ENCODE results near the gene OR2J2.
"Not testable (repeated sequence)": the region's sequence is repeated elsewhere in the genome, so short reads cannot be mapped to it uniquely, and the experiment has no call there.

OR2J2 gene

DNA sequence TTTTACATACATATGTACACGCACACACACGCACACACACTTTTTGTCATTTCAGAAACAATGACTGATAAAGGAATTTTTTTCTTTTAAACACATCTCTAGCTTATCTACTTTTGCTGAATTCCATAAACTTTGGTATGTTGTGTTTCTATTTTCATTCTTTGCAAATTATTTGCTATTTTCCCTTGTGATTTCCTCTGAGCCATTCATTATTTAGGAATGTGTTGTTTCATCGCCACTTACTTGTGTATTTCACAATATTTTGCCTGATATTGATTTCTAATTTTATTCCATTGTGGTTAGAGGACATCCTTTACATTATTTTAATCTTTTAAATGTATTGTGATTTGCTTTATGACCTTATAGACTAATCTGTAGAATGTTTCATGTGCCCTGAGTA lies 23.6 kb upstream of the OR2J2 start:
- H3K9ac ChIP-seq (ENCODE audit: low read length), result no peak overlapping the region
- no peaks in the 10 kb centered on the region for H3K79me2 ChIP-seq (ENCODE audit: low read length)
- no peaks in the 10 kb centered on the region for H3K27me3 ChIP-seq (ENCODE audit: low read depth, low read length)
- no peak overlapping the region for H3K4me2 ChIP-seq (ENCODE audit: low read length)
- no peak overlapping the region for H3K4me3 ChIP-seq (ENCODE audit: low read length)
- no peak for TF ChIP-seq CTCF (IDR thresholded peaks at IDR 0.05; ENCODE audit: low read depth, low read length)
- no peaks in the 10 kb centered on the region for H3K4me1 ChIP-seq (ENCODE audit: low read length)
- no peak overlapping the region for H3K27ac ChIP-seq (ENCODE audit: low read length)
- no peaks in the 10 kb centered on the region for H3K36me3 ChIP-seq (replicated peaks; ENCODE audit: low read depth, low read length)
- H3K9me3 ChIP-seq (ENCODE audit: insufficient read depth, low read length), result peaks cover 3% of the 10 kb centered on the region; the same call in 1 of the 2 replicates
- H2AFZ ChIP-seq (ENCODE audit: low read depth, low read length), result no peak overlapping the region
- H4K20me1 ChIP-seq (ENCODE audit: insufficient read depth, low read length), result no peaks in the 10 kb centered on the region

GRCh38 chr6:29149444-29149843 lies 21.3 kb upstream of the OR2J2 start:
- H3K79me2 ChIP-seq (ENCODE audit: low read length); H3K9ac ChIP-seq (ENCODE audit: low read length); H4K20me1 ChIP-seq (ENCODE audit: insufficient read depth, low read length); H3K4me1 ChIP-seq (ENCODE audit: low read length); H3K36me3 ChIP-seq (replicated peaks; ENCODE audit: low read depth, low read length); H3K9me3 ChIP-seq (ENCODE audit: insufficient read depth, low read length); H3K4me2 ChIP-seq (ENCODE audit: low read length); H3K4me3 ChIP-seq (ENCODE audit: low read length); H3K27me3 ChIP-seq (ENCODE audit: low read depth, low read length); H3K27ac ChIP-seq (ENCODE audit: low read length); H2AFZ ChIP-seq (ENCODE audit: low read depth, low read length): not testable (repeated sequence)

DNA sequence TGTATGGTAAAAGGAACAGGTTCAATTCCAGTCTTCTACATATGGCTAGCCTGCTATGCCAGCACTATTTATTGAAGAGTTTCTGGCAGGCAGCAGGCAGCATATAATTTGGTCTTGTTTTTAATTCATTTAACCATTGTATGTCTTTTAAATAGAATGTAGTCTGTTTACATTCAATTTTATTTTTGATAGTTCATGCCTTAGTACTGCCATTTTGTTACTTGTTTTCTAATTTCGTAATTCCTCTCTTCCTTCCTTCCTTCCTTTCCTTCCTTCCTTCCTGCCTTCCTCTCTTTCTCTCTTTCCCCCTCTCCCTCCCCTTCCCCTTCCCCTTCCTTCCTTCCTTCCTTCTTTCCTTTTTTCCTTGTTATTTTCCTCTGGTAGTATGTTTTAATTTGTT lies 17.6 kb upstream of the OR2J2 start:
- TF ChIP-seq CTCF (IDR thresholded peaks at IDR 0.05; ENCODE audit: low read depth, low read length) (no peak), EZH2phosphoT487 (IDR thresholded peaks at IDR 0.05; ENCODE audit: low read depth) (no peak)
- H3K4me1 ChIP-seq (ENCODE audit: low read length), result no peaks in the 10 kb centered on the region

DNA sequence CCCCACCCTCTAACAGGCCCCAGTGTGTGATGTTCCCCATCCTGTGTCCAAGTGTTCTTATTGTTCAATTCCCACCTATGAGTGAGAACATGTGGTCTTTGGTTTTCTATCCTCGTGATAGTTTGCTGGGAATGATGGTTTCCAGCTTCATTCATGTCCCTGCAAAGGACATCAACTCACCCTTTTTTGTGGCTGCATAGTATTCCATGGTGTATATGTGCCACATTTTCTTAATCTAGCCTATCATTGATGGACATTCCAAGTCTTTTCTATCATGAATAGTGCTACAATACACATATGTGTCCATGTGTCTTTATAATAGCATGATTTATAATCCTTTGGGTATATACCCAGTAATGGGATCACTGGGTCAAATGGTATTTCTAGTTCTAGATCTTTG lies 15.5 kb upstream of the OR2J2 start:
- not testable (repeated sequence) for H3K27me3 ChIP-seq (ENCODE audit: low read depth, low read length); H2AFZ ChIP-seq (ENCODE audit: low read depth, low read length); H3K36me3 ChIP-seq (replicated peaks; ENCODE audit: low read depth, low read length)

More for the DNA sequence above, 17.6 kb upstream of the OR2J2 start:
- H4K20me1 ChIP-seq (ENCODE audit: insufficient read depth, low read length), result no peaks in the 10 kb centered on the region
- H3K9me3 ChIP-seq (ENCODE audit: insufficient read depth, low read length), result no peaks in the 10 kb centered on the region
- no peak overlapping the region for H2AFZ ChIP-seq (ENCODE audit: low read depth, low read length)
- H3K4me2 ChIP-seq (ENCODE audit: low read length), result no peak overlapping the region
- no peak overlapping the region for H3K27ac ChIP-seq (ENCODE audit: low read length)
- no peaks in the 10 kb centered on the region for H3K79me2 ChIP-seq (ENCODE audit: low read length)
- no peaks in the 10 kb centered on the region for H3K36me3 ChIP-seq (replicated peaks; ENCODE audit: low read depth, low read length)
- H3K27me3 ChIP-seq (ENCODE audit: low read depth, low read length), result no peaks in the 10 kb centered on the region
- no peak overlapping the region for H3K9ac ChIP-seq (ENCODE audit: low read length)
- no peak overlapping the region for H3K4me3 ChIP-seq (ENCODE audit: low read length)

GRCh38 chr6:29159922-29160321 lies 10.8 kb upstream of the OR2J2 start:
- H3K4me3 ChIP-seq (ENCODE audit: low read length); H4K20me1 ChIP-seq (ENCODE audit: insufficient read depth, low read length); H3K9ac ChIP-seq (ENCODE audit: low read length); H3K4me1 ChIP-seq (ENCODE audit: low read length); H3K79me2 ChIP-seq (ENCODE audit: low read length); H2AFZ ChIP-seq (ENCODE audit: low read depth, low read length); H3K9me3 ChIP-seq (ENCODE audit: insufficient read depth, low read length); H3K27me3 ChIP-seq (ENCODE audit: low read depth, low read length); H3K36me3 ChIP-seq (replicated peaks; ENCODE audit: low read depth, low read length); H3K4me2 ChIP-seq (ENCODE audit: low read length); H3K27ac ChIP-seq (ENCODE audit: low read length): not testable (repeated sequence)

More for the DNA sequence above, 15.5 kb upstream of the OR2J2 start:
- H4K20me1 ChIP-seq (ENCODE audit: insufficient read depth, low read length); H3K4me3 ChIP-seq (ENCODE audit: low read length); H3K79me2 ChIP-seq (ENCODE audit: low read length); H3K9ac ChIP-seq (ENCODE audit: low read length); H3K4me1 ChIP-seq (ENCODE audit: low read length); H3K9me3 ChIP-seq (ENCODE audit: insufficient read depth, low read length); H3K27ac ChIP-seq (ENCODE audit: low read length); H3K4me2 ChIP-seq (ENCODE audit: low read length): not testable (repeated sequence)

GRCh38 chr6:29165571-29165970 lies 5.1 kb upstream of the OR2J2 start:
- H3K27ac ChIP-seq (ENCODE audit: low read length); H3K4me3 ChIP-seq (ENCODE audit: low read length); H3K79me2 ChIP-seq (ENCODE audit: low read length); H3K36me3 ChIP-seq (replicated peaks; ENCODE audit: low read depth, low read length); H3K4me2 ChIP-seq (ENCODE audit: low read length); H3K27me3 ChIP-seq (ENCODE audit: low read depth, low read length); H3K4me1 ChIP-seq (ENCODE audit: low read length); H3K9me3 ChIP-seq (ENCODE audit: insufficient read depth, low read length); H4K20me1 ChIP-seq (ENCODE audit: insufficient read depth, low read length); H2AFZ ChIP-seq (ENCODE audit: low read depth, low read length); H3K9ac ChIP-seq (ENCODE audit: low read length): not testable (repeated sequence)

All from OCI-LY3 (cell line).